ENCODE results near the gene ZP2. TPM values are rescaled to one million over a fixed set of nuclear protein-coding genes. Genes with fewer than 3 reads are reported as not detected.

Gene ZP2
- total RNA-seq, 1 experiment from 2014 or later = not detected

- H4K5ac ChIP-seq (ENCODE audit: insufficient read length, low read depth, low read length) = no peak overlapping the region
- H3K27ac ChIP-seq (ENCODE audit: insufficient read length, low read depth, low read length) = no peak overlapping the region
- no peak overlapping the region for H2BK20ac ChIP-seq (ENCODE audit: low read depth, low read length, poor library complexity, severe bottlenecking)
- H4K91ac ChIP-seq (ENCODE audit: insufficient read length, low read depth, low read length) = no peak overlapping the region
- H3K9ac ChIP-seq (ENCODE audit: extremely low read depth, insufficient read length, low read length) = no peak overlapping the region
- H3K27ac Mint-ChIP-seq = no peak overlapping the region
- DNase-seq = no peak
- no peak overlapping the region for H4K8ac ChIP-seq (replicated peaks; ENCODE audit: insufficient read length, low read depth, low read length)
- H3K4me1 Mint-ChIP-seq = no peaks in the 10 kb centered on the region
- no peaks in the 10 kb centered on the region for H3K9me3 ChIP-seq (ENCODE audit: control insufficient read depth, low read depth, low read length)
- no peak overlapping the region for H3K14ac ChIP-seq (ENCODE audit: insufficient read depth, low read length)
- H3K56ac ChIP-seq (ENCODE audit: insufficient read length, low read depth, low read length) = no peak overlapping the region
- no peak overlapping the region for H2BK5ac ChIP-seq (ENCODE audit: insufficient read length, low read length)
- H3K4me3 Mint-ChIP-seq = no peak overlapping the region
- no peak overlapping the region for H3K23ac ChIP-seq (ENCODE audit: insufficient read length, low read depth, low read length)
- H3K23me2 ChIP-seq (ENCODE audit: insufficient read length, low read depth, low read length, poor library complexity, severe bottlenecking) = no peaks in the 10 kb centered on the region
- no peak overlapping the region for H2BK15ac ChIP-seq (ENCODE audit: low read depth, low read length)
- no peak overlapping the region for H2BK12ac ChIP-seq (ENCODE audit: insufficient read length, low read depth, low read length)
- no peaks in the 10 kb centered on the region for H3K4me1 ChIP-seq (ENCODE audit: insufficient read depth, low read length)
- no peak overlapping the region for H3K4ac ChIP-seq (ENCODE audit: low read depth, low read length)
- H3K9me3 Mint-ChIP-seq = no peaks in the 10 kb centered on the region
- H3K4me2 ChIP-seq (ENCODE audit: insufficient read depth, insufficient read length, low read length) = no peak overlapping the region
- no peaks in the 10 kb centered on the region for H3K36me3 Mint-ChIP-seq (ENCODE audit: insufficient read depth in 1 of 3, low read depth in 3 of 3)
- no peaks in the 10 kb centered on the region for H3K79me2 ChIP-seq (ENCODE audit: insufficient read depth, low read length)
- H2AFZ ChIP-seq (ENCODE audit: low read length) = no peak overlapping the region
- H3K27me3 Mint-ChIP-seq (ENCODE audit: low read depth) = peaks cover 13% of the 10 kb centered on the region
- TF ChIP-seq, protein P1, sequence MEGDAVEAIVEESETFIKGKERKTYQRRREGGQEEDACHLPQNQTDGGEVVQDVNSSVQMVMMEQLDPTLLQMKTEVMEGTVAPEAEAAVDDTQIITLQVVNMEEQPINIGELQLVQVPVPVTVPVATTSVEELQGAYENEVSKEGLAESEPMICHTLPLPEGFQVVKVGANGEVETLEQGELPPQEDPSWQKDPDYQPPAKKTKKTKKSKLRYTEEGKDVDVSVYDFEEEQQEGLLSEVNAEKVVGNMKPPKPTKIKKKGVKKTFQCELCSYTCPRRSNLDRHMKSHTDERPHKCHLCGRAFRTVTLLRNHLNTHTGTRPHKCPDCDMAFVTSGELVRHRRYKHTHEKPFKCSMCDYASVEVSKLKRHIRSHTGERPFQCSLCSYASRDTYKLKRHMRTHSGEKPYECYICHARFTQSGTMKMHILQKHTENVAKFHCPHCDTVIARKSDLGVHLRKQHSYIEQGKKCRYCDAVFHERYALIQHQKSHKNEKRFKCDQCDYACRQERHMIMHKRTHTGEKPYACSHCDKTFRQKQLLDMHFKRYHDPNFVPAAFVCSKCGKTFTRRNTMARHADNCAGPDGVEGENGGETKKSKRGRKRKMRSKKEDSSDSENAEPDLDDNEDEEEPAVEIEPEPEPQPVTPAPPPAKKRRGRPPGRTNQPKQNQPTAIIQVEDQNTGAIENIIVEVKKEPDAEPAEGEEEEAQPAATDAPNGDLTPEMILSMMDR (conservative IDR thresholded peaks at IDR 0.05) = no peak
- no peaks in the 10 kb centered on the region for H3K79me1 ChIP-seq (ENCODE audit: insufficient read depth, low read depth, low read length, poor library complexity, severe bottlenecking)
- H2AK5ac ChIP-seq (ENCODE audit: insufficient read length, low read length) = no peak overlapping the region
- H2BK120ac ChIP-seq (ENCODE audit: low read depth, low read length, poor library complexity, severe bottlenecking) = no peak overlapping the region
- no peaks in the 10 kb centered on the region for H3K27me3 ChIP-seq (ENCODE audit: insufficient read depth, low read length)
- no peaks in the 10 kb centered on the region for H4K20me1 ChIP-seq (ENCODE audit: control insufficient read depth, insufficient read depth, insufficient read length)
- no peak overlapping the region for H3T11ph ChIP-seq (ENCODE audit: low read length)
- H3K18ac ChIP-seq (ENCODE audit: insufficient read length, low read depth, low read length) = no peak overlapping the region
Observed at GRCh38 chr16:21205303-21205702, 6.1 kb downstream of the ZP2 start.
